Measurements from ENCODE around the gene FXYD6.

- TF ChIP-seq CTCF (IDR thresholded peaks at IDR 0.05): no peak
- TF ChIP-seq POLR2AphosphoS5 (IDR thresholded peaks at IDR 0.05; ENCODE audit: low read depth, low read length): no peak
- TF ChIP-seq SIN3A (IDR thresholded peaks at IDR 0.05; ENCODE audit: borderline replicate concordance, insufficient read depth, low read depth, low read length): no peak
Measured at GRCh38 chr11:117878939-117879475, 2.5 kb upstream of the FXYD6 start.

All from Panc1 (cell line).